GM10847 (cell line): ENCODE results near the gene GNAI3.

Experiments
- POLR2A ChIP-seq: IDR thresholded peaks from 2 replicates; pipeline ENCODE4 v1.6.1; 2011; ENCODE audit not compliant: insufficient read length; ENCODE audit errors: extremely low read depth

The GNAI3 gene

DNA sequence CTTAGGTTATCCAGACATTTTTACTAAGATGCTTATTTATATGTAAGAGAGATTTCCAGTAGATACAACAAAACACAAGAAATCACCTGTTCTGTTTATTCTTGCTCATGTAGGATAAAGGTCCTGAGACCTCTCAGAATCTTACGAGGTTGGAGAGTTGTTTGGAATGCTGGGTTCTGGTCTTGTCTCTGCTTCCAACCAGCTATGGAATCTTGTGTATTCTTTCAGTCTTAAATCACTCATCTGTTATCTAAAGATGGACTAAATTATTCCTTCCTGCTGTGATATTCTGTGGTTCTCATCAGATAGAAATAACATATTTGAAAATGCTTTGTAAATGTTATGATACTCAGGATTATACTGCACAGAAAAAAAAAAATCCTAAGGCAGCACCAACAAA is 49.7 kb downstream of the GNAI3 start:
- no peak for TF ChIP-seq POLR2A

DNA sequence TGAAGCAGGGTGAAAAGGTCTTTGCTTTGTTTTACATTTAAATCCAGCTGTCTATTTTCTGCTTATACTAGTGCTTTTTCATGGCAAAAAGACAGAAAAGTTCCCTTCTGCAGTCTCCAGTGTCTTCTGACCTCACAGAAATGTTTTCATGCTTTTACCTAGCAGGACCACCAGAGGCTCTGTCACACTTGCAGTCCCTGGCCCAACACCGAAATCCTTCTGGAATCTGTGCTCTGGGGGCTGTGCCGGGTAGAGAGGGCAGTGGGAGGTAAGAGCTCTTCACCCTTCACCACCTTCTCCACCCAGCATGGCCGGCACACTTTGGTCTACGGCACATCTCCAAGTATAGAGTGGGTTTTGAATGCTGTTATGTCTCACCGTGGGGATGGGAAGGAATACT is 50.2 kb downstream of the GNAI3 start:
- no peak for TF ChIP-seq POLR2A

DNA sequence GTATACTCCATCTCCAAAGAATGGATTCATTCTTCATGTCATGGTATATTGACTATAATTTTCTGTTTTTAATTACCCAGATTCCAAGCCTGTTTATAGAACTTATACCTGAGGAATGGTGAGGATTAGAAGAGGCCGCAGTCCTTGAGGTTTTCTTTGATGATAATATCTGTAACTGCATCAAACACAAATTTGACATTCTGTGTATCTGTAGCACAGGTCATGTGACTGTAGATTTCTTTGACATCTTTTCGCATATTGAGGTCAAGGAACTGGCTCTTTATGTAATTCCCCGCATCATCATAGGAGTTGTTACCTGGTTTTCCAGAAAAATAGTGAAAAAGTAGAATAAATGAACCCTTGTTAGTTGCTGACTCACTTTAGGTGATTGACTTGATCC is 54.8 kb downstream of the GNAI3 start:
- no peak for TF ChIP-seq POLR2A

DNA sequence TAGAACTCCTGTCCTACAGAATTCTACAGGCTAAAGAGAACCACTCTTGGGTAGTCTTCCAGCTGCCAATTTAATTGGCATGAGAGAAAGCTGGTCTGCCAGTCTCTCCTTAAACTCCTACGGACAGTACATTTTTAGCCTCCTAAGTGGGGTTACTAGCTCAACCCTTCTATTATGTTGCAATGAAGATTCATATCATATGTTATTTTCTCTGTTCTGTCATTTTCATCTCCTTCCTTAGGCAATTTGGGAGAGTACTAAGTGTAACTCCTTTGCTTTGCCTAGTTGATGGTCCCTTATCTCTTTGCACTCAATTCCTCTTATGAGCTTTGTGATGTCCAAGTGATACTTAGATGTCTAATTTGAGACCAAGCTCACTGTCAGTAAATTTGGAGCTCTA is 57.0 kb downstream of the GNAI3 start:
- TF ChIP-seq POLR2A = no peak

DNA sequence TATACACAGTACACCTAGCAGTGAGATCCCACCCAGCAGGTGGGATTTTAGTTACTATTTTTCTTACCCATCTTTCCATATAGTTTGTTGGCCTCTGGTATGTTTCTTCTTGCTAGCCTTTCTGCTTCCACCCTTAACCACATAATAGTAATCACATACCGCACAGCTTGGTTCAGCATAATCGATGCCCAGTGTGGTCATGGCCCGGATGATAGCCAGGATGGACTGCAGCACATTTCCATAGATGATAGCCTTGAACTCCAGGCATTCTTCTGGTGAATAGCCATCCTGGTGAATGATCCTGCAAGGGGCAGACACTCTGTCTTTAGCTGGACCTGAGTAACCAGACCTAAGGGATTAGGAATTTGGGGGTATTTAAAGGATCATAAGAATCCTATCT is 61.5 kb downstream of the GNAI3 start:
- no peak for TF ChIP-seq POLR2A

GRCh38 chr1:109610609-109611307 is 62.3 kb downstream of the GNAI3 start:
- no peak for TF ChIP-seq POLR2A

DNA sequence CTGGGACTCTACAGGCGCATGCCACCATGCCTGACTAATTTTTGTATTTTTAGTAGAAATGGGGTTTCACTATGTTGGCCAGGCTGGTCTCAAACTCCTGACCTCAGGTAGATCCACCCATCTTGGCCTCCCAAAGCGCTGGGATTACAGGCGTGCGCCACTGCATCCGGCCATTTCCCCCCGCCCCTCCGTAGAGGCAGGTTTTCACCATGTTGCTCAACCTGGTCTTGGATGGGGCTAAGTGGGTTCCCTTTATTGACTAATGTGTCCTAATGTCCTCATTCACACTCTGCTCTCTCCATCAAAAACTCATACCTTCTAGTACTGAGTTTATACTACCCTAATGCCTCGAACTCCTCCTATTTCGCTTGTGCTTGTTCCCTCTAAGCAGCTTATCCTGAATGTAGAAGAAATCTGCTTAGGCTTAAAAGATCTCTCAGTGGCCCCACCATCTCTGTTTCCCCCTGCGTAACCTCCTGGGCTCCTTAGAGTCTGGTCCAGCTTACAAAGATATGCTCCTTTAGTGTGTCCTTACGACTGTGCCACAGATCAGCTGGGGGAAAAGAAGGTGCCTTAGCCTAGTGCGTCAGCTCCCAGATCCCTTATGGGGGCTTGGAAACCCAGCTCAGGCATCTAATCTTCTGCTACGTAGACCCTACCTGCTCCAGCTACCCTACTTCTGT is 63.0 kb downstream of the GNAI3 start:
- no peak for TF ChIP-seq POLR2A

- TF ChIP-seq POLR2A = no peak
These were observed 65.1 kb downstream of the GNAI3 start for GRCh38 chr1:109613361-109614147.

DNA sequence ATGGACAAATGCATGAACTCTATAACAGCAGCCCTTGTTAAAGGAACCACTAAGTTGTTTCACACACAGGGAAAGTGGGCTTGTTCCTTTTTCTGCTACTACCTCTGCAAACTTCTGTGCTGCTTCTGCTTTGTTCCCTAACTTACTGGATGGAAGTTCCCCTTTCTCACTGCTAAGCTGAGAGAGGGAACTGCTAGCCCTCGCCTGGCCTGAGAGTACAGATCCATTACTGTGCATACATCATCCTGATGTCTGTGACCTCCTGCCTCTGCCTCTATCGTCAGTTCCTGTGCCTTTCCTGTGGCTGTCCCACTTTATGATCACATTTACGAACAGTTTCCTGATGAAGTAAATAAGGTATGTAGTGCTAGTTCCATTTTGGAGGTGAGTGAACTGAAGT is 67.5 kb downstream of the GNAI3 start:
- no peak for TF ChIP-seq POLR2A

GRCh38 chr1:109616391-109616790 is 68.0 kb downstream of the GNAI3 start:
- no peak for TF ChIP-seq POLR2A

- no peak for TF ChIP-seq POLR2A
These were observed 68.9 kb downstream of the GNAI3 start for GRCh38 chr1:109617291-109617801.

- TF ChIP-seq POLR2A = no peak
These were observed 70.5 kb downstream of the GNAI3 start for GRCh38 chr1:109618661-109619575.

- peak; percentile 68 for TF ChIP-seq POLR2A
These were observed 71.4 kb downstream of the GNAI3 start, which contains the start of the genes AMPD2 and GNAT2 for GRCh38 chr1:109619576-109620400. Gene AMPD2, plus strand, starts transcription at chr1:109619837. Its CDS starts 1,339 bp downstream, at chr1:109621176. Gene GNAT2, minus strand, starts transcription at chr1:109619616. Its CDS starts 6,746 bp downstream, at chr1:109612870.

GRCh38 chr1:109620401-109620791 is 72.0 kb downstream of the GNAI3 start:
- no peak for TF ChIP-seq POLR2A
